H1 (cell line): ENCODE results near the gene VGLL3. TPM values are rescaled to one million over a fixed set of nuclear protein-coding genes. Genes with fewer than 3 reads are reported as not detected.

Experiments used
- EGR1 ChIP-seq: IDR thresholded peaks from 2 replicates; pipeline ENCODE4 v1.6.1; 2011; ENCODE audit warnings: low read depth, low read length, borderline replicate concordance
- JUND ChIP-seq: IDR thresholded peaks from 2 replicates; pipeline ENCODE4 v1.6.1; 2011; ENCODE audit warnings: mild to moderate bottlenecking, improper control_type of control experiment, low read length
- polyA plus RNA-seq, 7 experiments: library from polyadenylated mRNA; depleted of rRNA in 3 of 7; stranded (reverse) in 5 of 7; unstranded in 2 of 7; fragments of >200 nt in 5 of 7; fragments of 200-250 nt in 2 of 7; gene quantifications; 1 replicate in 5 of 7; 2 replicates in 1 of 7; 4 replicates in 1 of 7; pipeline versions ENCODE4 v1.2.1 to v1.2.3, GENCODE V29; 2011 to 2013; ENCODE audit warnings: missing spikeins in 2 of 7, mixed read lengths in 2 of 7
- total RNA-seq: library from RNA; stranded (reverse); fragmentation: NEBNext Ultra II Directional; extraction: Animal tissue kit (Norgen Biotek cat#: 25700); gene quantifications from 2 replicates; pipeline ENCODE4 v1.2.1, GENCODE V29; 2021

The VGLL3 gene
- total and polyA plus RNA-seq, 2 of the 8 experiments (the other 6 are each of a cell fraction or from before 2014, with no cell fraction given): 13.4 to 24.2 TPM

DNA sequence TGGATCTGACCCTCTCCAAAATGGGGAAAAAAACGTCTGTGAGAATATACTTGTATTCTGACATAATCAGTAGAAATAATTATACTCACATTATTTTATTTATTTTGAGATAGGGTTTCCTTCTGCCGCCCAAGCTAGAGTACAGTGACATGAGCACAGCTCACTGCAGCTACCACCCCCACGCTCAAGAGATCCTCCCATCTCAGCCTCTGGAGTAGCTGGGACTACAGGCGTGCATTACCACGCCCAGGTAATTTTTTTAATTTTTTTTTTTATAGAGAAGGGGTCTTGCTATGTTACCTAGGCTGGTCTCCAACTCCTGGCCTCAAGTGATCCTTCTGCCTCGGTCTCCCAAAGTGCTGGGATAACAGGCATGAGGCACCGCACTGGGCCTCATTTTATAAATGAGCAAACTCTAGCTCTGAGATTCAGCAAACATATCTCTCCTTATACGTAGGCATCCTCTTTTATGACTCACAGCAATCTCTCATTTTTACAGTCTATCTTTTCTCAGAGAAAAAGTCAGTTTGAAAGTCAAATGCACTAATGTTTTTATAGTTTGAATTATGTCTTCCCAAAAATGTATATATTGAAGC, 989 bp upstream of the VGLL3 start (continued):
- TF ChIP-seq EGR1 (no peak), JUND (no peak)
- TF ChIP-seq, all 59 proteins: peak for 0
